KMS-11 (cell line): ENCODE measurements around the gene HSPA4.

Experiments used
- H2AFZ ChIP-seq: fragments of 200-600 bp; sonication (generic); 2 replicates; pipeline ENCODE4 v1.6.1; 2016; ENCODE audit warnings: antibody characterized with exemption, mixed run types, low read depth
- H3K27ac ChIP-seq: fragments of 200-600 bp; sonication (generic); 2 replicates; pipeline ENCODE4 v1.6.1; 2016; ENCODE audit warnings: mild to moderate bottlenecking, mixed run types
- H3K27me3 ChIP-seq: fragments of 200-600 bp; sonication (generic); 2 replicates; pipeline ENCODE4 v1.6.1; 2017; ENCODE audit warnings: mild to moderate bottlenecking, low read depth, mixed run types, moderate library complexity; ENCODE audit not compliant: insufficient read depth
- H3K36me3 ChIP-seq: fragments of 200-600 bp; sonication (generic); 2 replicates; pipeline ENCODE4 v1.6.1; 2017; ENCODE audit warnings: mild to moderate bottlenecking, mixed run types; ENCODE audit not compliant: insufficient read depth
- H3K4me1 ChIP-seq: fragments of 200-600 bp; sonication (generic); 2 replicates; pipeline ENCODE4 v1.6.1; 2016; ENCODE audit warnings: mild to moderate bottlenecking, low read depth, mixed run types; ENCODE audit not compliant: poor library complexity, severe bottlenecking
- H3K4me2 ChIP-seq: fragments of 200-600 bp; sonication (generic); 2 replicates; pipeline ENCODE4 v1.7.0; 2016; ENCODE audit warnings: mild to moderate bottlenecking, mixed run types
- H3K4me3 ChIP-seq: fragments of 200-600 bp; sonication (generic); IDR thresholded peaks from 2 replicates; pipeline ENCODE4 v1.6.1; 2017; ENCODE audit warnings: low read depth, low read length, mixed read lengths; ENCODE audit not compliant: insufficient read depth
- H3K79me2 ChIP-seq: fragments of 200-600 bp; sonication (generic); 2 replicates; pipeline ENCODE4 v1.6.1; 2016; ENCODE audit warnings: low read depth, mixed run types; ENCODE audit not compliant: insufficient read depth
- H3K9ac ChIP-seq: fragments of 200-600 bp; sonication (generic); 2 replicates; pipeline ENCODE4 v1.6.1; 2016; ENCODE audit warnings: mild to moderate bottlenecking, mixed run types
- H4K20me1 ChIP-seq: fragments of 200-600 bp; sonication (generic); 2 replicates; pipeline ENCODE4 v1.6.1; 2016; ENCODE audit warnings: mild to moderate bottlenecking, mixed run types; ENCODE audit not compliant: insufficient read depth
- TF ChIP-seq, protein P1 (sequence below): fragments of 200-600 bp; sonication (generic); conservative IDR thresholded peaks from 2 replicates; pipeline ENCODE4 v1.6.1; 2017; ENCODE audit warnings: low read depth, mild to moderate bottlenecking, antibody characterized with exemption, low read length, moderate library complexity, mixed read lengths

HSPA4 gene

DNA sequence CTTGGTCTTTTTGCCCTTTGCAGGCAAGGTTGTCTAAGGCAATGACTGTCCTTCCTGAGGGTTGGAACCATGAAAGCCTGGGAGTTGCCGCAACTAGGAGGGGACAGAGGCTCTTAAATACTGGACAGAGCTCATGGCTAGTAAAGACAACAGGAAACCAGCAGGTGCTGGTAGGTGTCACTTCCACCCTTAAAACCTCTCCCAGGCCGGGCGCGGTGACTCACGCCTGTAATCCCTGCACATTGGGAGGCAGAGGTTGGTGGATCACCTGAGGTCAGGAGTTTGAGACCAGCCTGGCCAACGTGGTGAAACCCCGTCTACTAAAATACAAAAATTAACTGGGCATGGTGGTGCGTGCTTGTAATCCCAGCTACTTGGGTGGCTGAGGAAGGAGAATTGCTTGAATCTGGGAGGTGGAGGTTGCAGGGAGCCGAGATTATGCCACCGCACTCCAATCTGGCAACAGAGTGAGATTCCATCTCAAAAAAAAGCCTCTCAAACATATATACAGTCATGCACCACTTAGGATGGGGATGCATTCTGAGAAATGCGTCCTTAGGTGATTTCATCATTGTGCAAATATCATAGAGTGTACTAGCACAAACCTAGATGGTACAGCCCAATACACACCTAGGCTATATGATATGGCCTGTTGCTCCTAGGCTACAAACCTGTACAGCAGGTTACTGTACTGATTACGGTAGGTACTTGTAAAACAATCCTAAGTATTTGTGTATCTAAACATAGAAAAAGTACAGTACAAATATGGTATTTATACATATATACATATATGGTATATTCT is 102.7 kb downstream of the HSPA4 start:
- TF ChIP-seq, protein P1, sequence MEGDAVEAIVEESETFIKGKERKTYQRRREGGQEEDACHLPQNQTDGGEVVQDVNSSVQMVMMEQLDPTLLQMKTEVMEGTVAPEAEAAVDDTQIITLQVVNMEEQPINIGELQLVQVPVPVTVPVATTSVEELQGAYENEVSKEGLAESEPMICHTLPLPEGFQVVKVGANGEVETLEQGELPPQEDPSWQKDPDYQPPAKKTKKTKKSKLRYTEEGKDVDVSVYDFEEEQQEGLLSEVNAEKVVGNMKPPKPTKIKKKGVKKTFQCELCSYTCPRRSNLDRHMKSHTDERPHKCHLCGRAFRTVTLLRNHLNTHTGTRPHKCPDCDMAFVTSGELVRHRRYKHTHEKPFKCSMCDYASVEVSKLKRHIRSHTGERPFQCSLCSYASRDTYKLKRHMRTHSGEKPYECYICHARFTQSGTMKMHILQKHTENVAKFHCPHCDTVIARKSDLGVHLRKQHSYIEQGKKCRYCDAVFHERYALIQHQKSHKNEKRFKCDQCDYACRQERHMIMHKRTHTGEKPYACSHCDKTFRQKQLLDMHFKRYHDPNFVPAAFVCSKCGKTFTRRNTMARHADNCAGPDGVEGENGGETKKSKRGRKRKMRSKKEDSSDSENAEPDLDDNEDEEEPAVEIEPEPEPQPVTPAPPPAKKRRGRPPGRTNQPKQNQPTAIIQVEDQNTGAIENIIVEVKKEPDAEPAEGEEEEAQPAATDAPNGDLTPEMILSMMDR = no peak
- Histone ChIP-seq H3K27me3 (no peaks in the 10 kb centered on the region), H2AFZ (no peak overlapping the region), H3K9ac (no peak overlapping the region), H3K79me2 (no peaks in the 10 kb centered on the region), H4K20me1 (no peaks in the 10 kb centered on the region), H3K4me2 (no peak overlapping the region), H3K4me1 (no peaks in the 10 kb centered on the region), H3K27ac (no peak overlapping the region), H3K4me3 (no peak overlapping the region), H3K36me3 (no peaks in the 10 kb centered on the region)

DNA sequence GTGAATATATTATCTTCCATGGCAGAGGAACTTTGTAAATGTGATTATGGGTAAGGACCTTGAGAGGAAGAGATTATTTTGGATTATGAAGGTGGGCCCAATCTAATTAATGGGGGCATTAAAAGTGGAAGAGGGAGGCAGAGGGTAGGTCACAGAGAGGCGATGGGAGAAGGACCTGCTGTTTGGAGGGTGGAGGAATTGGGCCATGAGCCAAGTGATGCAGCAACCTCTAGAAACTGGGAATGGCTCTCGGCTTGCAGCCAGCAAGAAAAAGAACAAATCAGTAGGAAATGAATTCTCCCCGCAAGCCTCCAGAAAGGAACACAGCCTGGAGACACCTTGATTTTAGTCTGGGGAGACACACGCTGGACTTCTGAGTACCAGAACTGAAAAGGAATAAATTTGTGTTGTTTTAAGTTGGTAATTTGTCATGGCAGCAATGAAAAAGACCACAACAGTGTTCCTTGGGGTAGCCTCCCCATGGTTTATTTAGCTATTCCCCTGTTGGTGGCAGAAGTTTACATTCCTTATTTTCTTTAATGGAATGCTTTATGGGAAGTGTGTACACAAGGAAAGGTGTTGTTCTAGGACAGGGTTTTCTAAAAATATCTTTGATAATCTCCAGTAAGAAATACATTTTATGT is 103.6 kb downstream of the HSPA4 start:
- Histone ChIP-seq H3K4me1 (no peaks in the 10 kb centered on the region), H3K27me3 (no peaks in the 10 kb centered on the region), H3K4me3 (no peak overlapping the region), H3K27ac (no peak overlapping the region), H4K20me1 (no peaks in the 10 kb centered on the region), H3K4me2 (no peak overlapping the region), H3K79me2 (no peaks in the 10 kb centered on the region), H3K36me3 (no peaks in the 10 kb centered on the region), H2AFZ (no peak overlapping the region), H3K9ac (no peak overlapping the region)
- TF ChIP-seq, protein P1 = no peak
